T follicular helper cell (primary cell): Measurements from ENCODE around the gene ABCA12.

Experiments used
- DNase-seq: peaks from one replicate; pipeline ENCODE4 v3.0.0-alpha.2; 2020; ENCODE audit warnings: low read depth

ABCA12 gene

DNA sequence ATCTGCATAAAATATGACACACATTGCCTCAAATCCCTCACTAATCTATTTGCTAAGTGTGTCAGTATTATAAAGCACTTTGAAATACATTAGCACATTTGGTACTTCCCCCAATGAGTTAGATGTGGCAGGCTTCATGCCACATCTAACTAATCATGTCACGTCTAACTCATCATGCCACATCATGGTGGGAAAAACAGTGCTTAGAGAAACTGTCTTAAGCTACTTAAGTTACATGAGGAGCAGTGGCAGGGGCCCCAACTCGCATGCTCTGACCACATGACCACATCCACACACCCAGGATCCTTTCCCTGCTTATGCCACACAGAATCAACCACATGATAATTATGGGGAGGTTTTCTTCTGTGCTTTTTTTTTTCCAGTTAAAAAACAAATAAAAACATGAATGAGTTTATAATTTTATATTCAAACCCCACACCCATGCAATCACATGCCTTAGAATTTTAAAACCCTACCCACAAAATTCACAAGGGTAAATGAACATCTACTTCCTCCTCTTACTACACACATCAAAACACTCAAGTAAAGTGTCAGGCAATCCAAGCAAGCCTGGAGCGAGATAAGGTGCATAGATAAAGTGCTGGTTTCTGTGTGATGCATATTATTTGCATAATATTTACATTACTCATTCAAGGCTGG lies 1.6 kb downstream of the ABCA12 start:
- DNase-seq, result no peak

- no peak for DNase-seq
Observed at GRCh38 chr2:215120401-215120800, 18.0 kb downstream of the ABCA12 start.

DNA sequence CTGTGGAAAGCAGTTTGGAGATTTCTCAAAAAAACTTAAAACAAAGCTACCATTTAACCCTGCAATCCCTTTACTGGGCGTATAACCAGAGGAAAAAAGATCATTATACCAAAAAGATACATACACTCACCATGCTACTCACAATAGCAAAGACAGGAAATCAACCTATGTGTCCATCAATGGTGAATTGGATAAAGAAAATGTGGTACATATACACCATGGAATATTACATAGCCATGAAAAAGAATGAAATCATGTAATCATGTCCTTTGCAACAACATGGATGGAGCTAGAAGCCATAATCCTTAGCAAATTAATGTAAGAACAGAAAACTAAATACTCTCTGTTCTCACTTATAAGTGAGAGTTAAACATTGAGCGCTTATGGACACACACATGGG lies 18.6 kb downstream of the ABCA12 start:
- no peak for DNase-seq

DNA sequence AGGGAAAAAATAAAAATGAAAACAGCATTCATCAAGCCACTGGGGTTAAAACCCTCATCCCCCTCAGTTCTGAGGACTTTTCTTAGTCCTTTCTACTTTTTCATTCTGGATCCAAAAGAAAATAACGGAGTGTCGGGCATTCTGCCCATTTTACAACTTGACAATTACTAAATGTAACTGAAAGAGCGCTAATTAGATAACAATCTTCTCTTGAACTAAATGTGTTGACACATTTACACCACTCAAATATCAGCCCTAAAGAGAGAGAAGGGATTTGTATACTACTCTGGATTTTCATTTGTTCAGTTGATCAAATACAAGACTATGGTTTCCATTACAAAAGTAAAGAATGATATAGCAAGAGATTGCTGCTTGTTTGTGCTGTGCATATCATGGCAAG lies 27.5 kb downstream of the ABCA12 start:
- no peak for DNase-seq

GRCh38 chr2:215107216-215108056 lies 31.0 kb downstream of the ABCA12 start:
- no peak for DNase-seq

GRCh38 chr2:215105607-215106354 lies 32.6 kb downstream of the ABCA12 start:
- DNase-seq, result no peak

DNA sequence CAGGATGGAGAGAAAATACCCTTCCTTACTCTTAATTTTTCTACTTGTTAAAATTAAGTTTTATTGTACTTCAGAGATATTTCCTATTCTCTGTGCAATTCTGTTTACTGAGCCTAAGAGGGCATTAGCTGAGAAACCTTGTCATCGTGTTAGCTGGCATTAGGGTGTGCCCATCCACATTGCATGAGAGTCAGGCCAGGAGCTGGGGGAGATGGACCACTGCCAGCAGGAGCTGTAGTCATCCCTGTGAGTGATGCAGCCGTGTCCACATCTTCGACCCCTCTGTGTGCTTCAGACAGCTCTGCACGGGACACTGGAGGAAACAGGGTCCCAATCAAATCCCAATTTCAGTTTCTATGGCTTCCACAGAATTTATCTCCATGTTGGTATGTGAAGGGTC lies 34.2 kb downstream of the ABCA12 start:
- no peak for DNase-seq

DNA sequence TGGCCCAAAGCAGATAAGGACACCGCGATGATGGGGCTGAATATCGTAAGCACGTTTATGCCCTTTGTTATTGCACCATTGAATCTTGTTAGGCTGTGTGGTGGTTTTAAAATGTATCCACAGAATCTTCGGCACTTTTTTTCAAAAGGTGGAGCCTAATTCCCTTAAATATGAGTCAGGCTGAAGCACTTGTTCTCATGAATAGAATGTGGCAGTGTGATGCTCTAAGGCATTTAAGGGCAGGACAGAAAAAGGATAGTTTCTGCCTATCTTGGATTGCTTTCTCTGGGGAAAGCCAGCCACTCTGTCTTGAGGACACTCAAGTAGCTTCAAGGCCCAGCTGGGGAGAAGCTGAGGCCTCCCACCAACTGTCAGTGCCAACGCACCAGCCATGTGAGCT lies 39.6 kb downstream of the ABCA12 start:
- no peak for DNase-seq

GRCh38 chr2:215084080-215084479 lies 54.3 kb downstream of the ABCA12 start:
- DNase-seq, result no peak

GRCh38 chr2:215083146-215083545 lies 55.3 kb downstream of the ABCA12 start:
- no peak for DNase-seq

DNA sequence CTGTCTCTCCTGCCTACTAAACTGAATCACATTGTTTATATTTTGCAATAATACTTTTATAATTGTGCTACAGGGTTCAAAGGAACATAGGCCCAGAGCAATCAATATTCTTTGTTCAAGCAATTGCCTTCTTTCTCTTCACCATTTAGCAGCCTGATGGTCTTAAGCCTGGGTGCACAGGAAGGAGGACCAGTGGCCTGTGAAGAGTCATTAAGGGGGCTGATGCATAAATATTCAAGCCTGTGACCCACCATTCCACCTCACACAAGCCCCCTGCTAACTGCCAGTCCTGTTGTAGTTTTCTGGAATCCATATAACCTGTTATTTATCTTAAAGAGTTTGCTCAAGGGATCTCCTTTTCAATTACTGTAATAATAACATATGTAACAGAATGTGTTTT lies 56.0 kb downstream of the ABCA12 start:
- DNase-seq, result no peak

DNA sequence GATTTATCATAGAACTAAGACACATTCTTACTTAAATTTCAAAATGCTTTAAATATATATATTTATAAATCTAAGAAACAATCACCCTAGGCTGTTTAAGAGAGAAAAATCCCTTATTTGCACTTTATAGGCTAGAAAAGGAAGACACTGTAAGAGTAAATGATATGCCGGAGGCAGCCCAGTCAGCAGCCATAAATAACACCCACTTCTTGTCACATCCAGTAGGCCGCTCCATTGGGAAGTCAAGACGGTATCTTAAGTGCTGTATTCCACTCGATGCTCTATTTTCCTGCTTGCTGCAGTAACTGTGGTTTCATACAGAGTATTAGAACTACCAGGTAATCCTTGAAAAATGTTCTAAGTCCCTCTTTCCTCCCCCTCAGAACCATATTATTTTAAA lies 57.9 kb downstream of the ABCA12 start:
- DNase-seq, result no peak

- DNase-seq, result no peak
Observed at GRCh38 chr2:215071676-215072075, 66.8 kb downstream of the ABCA12 start.

- DNase-seq, result no peak
Observed at GRCh38 chr2:215068399-215068798, 70.0 kb downstream of the ABCA12 start.

GRCh38 chr2:215066124-215066523 lies 72.3 kb downstream of the ABCA12 start:
- DNase-seq, result no peak

GRCh38 chr2:215063526-215063925 lies 74.9 kb downstream of the ABCA12 start:
- DNase-seq, result no peak

GRCh38 chr2:215060861-215061536 lies 77.4 kb downstream of the ABCA12 start:
- no peak for DNase-seq

DNA sequence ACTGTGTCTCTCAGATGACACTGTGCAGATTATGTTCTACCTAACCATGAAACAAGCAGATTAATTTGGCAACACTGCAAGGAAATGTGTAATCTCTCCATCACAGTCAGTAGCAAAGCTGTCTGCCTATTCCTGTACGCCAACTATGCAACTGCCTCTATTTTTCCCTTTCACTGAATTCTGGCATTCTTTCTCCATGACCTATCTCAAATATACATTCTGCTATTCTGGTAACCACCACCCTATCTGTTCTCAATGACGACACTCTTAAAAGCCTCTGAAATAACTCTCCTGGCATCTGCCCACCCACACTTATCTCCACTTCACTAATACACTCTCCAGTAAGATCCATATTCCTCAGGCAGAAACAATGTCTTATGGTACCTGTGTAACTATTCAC lies 78.7 kb downstream of the ABCA12 start:
- DNase-seq, result no peak

- no peak for DNase-seq
Observed at GRCh38 chr2:215055891-215056290, 82.5 kb downstream of the ABCA12 start.

- no peak for DNase-seq
Observed at GRCh38 chr2:215052810-215053209, 85.6 kb downstream of the ABCA12 start.

- DNase-seq, result no peak
Observed at GRCh38 chr2:215052404-215052803, 86.0 kb downstream of the ABCA12 start.

GRCh38 chr2:215049341-215049740 lies 89.1 kb downstream of the ABCA12 start:
- no peak for DNase-seq
